NT2/D1 (cell line): ENCODE results near the gene FOXP1.

Experiments used
- SUZ12 ChIP-seq: IDR thresholded peaks from 2 replicates; pipeline ENCODE4 v1.6.1; 2011; ENCODE audit not compliant: insufficient read length, insufficient read depth; ENCODE audit errors: extremely low read depth
- YY1 ChIP-seq: IDR thresholded peaks from 2 replicates; pipeline ENCODE4 v1.6.1; 2011; ENCODE audit not compliant: insufficient read length, insufficient read depth
- ZNF274 ChIP-seq: IDR thresholded peaks from 2 replicates; pipeline ENCODE4 v1.6.1; 2011; ENCODE audit warnings: mild to moderate bottlenecking, low read depth, low read length

DNA sequence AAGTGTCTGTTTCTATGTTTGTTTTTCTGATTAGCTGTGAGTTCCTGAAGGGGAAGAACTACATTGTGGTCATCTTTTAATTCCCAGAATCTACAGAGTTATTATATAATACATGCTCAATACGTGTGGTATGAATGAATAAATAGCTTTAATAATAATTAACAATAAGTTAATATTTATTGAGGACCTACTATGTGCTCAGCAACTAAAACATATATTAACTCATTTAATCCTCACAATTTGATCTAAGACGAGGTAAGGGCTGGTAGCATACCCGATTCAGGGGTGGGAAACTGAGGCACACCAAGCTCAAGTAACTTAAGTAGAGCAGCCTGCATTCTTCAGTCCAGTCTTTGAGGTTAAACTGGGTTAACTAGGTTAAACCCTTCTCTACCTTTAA is 553.8 kb downstream of the FOXP1 start:
- TF ChIP-seq ZNF274 = no peak
- TF ChIP-seq SUZ12 = no peak
- no peak for TF ChIP-seq YY1
